ENCODE data around the gene CA5A. TPM values are rescaled to one million over a fixed set of nuclear protein-coding genes. Genes with fewer than 3 reads are reported as not detected.

CA5A gene
- total RNA-seq, 3 donors from 2014 or later (not counting 1 experiment from before 2014, with no cell fraction given), result not detected

DNA sequence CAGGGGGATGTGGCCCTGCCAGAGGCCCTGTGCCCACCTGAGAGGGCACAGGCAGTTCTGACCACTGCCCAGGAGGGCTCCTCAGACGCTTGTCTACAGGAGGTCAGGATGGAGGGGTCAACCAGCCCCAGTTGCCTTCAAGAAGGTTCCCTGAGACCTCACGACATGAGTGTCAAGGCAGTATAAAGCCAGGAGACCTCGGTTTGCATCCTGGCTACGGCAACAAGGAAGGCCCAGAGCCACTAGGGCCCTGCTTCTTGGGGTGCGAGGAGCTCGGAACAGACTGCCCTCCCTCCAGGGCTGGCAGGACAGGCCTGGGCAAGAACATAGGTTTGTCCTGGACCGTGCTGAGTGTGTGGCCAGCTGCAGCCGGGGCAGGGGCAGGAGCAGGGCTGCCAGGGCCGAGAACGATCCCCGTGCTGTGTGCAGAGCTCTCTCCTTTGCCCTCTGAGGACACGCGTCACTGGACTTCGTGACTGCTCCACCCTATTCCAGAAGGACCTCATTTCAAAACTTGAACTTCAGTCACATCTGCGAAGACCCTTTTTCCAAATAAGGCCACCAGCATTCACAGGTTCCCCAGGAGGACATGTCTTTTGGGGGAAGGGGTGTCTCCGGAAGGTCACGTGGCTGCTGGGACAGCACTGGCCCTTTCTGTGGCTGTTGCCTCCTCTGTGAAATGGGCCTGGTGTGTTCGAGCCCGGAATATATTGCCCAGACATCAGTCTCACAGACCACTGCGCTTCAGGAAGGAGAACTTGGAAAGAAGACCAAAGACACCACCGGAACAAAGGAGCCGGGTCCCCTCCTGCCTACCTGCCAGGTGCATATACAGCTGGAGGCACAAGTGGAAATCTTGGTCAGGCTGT, 94.8 kb downstream of the CA5A start:
- intact Hi-C loops (cut with micrococcal nuclease), result no loop called here
- Histone ChIP-seq H3K9me3 (ENCODE audit: control insufficient read depth, insufficient read depth, low read length) (no peaks in the 10 kb centered on the region), H3K27ac (ENCODE audit: low read length) (no peak overlapping the region), H3K27me3 (ENCODE audit: control insufficient read depth, insufficient read depth, low read length) (no peaks in the 10 kb centered on the region), H3K4me3 (ENCODE audit: low read length) (no peak overlapping the region), H3K36me3 (ENCODE audit: control insufficient read depth, insufficient read depth, low read length) (peaks cover 5% of the 10 kb centered on the region), H3K4me1 (ENCODE audit: control insufficient read depth, insufficient read depth, low read length) (peaks cover 10% of the 10 kb centered on the region)
- H3K4me3 Mint-ChIP-seq, result no peak overlapping the region
- DNase-seq (no peak), ATAC-seq (no peak)
- no peaks in the 10 kb centered on the region for H3K27me3 Mint-ChIP-seq (ENCODE audit: low read depth in 2 of 2)
- no peaks in the 10 kb centered on the region for H3K9me3 Mint-ChIP-seq
- H3K4me1 Mint-ChIP-seq, result no peaks in the 10 kb centered on the region
- TF ChIP-seq, protein P1, sequence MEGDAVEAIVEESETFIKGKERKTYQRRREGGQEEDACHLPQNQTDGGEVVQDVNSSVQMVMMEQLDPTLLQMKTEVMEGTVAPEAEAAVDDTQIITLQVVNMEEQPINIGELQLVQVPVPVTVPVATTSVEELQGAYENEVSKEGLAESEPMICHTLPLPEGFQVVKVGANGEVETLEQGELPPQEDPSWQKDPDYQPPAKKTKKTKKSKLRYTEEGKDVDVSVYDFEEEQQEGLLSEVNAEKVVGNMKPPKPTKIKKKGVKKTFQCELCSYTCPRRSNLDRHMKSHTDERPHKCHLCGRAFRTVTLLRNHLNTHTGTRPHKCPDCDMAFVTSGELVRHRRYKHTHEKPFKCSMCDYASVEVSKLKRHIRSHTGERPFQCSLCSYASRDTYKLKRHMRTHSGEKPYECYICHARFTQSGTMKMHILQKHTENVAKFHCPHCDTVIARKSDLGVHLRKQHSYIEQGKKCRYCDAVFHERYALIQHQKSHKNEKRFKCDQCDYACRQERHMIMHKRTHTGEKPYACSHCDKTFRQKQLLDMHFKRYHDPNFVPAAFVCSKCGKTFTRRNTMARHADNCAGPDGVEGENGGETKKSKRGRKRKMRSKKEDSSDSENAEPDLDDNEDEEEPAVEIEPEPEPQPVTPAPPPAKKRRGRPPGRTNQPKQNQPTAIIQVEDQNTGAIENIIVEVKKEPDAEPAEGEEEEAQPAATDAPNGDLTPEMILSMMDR (IDR thresholded peaks at IDR 0.05), result no peak
- WGBS (ENCODE audit: insufficient coverage), result 95% methylated on average over 22 of the region's 22 CpGs
- H3K36me3 Mint-ChIP-seq, result no peaks in the 10 kb centered on the region
- no peak overlapping the region for H3K27ac Mint-ChIP-seq

DNA sequence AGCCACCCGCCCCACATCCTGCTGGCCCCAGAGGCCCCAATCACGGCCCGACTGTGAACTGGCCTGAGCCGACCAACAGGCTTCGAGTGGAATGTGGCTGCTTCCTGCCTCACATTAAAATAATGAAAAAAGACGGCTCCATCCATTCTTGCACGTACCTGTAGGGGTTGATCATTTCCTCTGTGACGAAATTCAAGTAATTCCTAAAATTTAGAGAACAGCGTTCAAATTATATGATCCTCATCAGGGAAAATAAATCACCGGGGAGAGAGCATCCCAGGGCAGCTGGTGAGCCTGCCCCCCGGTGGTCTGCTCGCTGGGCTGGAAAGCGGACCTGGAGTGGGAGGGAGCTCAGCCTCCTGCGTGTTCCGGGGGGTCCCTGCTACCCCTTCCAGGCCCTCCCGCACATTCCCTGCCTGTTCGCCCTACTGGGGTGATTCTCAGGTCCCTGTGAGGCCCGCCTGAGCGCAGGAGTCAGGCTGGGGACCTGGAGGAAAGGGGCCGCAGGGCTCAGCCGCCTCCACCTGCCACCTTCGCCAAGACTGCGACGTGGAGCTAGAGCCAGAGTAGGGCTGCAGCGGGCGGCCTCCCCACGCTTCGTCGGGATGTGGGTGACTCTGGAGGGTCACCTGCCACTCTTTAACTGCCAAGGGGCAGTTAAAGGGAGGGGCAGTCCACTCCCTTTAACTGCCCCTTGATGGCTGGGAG, 95.9 kb downstream of the CA5A start:
- 91% methylated on average over 29 of the region's 29 CpGs for WGBS (ENCODE audit: insufficient coverage)
- Mint-ChIP-seq H3K9me3 (no peaks in the 10 kb centered on the region), H3K4me3 (no peak overlapping the region), H3K27ac (no peak overlapping the region), H3K4me1 (no peaks in the 10 kb centered on the region), H3K27me3 (ENCODE audit: low read depth in 2 of 2) (no peaks in the 10 kb centered on the region), H3K36me3 (no peaks in the 10 kb centered on the region)
- Histone ChIP-seq H3K4me3 (ENCODE audit: low read length) (no peak overlapping the region), H3K27ac (ENCODE audit: low read length) (no peak overlapping the region), H3K4me1 (ENCODE audit: control insufficient read depth, insufficient read depth, low read length) (peaks cover 10% of the 10 kb centered on the region), H3K9me3 (ENCODE audit: control insufficient read depth, insufficient read depth, low read length) (no peaks in the 10 kb centered on the region), H3K27me3 (ENCODE audit: control insufficient read depth, insufficient read depth, low read length) (no peaks in the 10 kb centered on the region), H3K36me3 (ENCODE audit: control insufficient read depth, insufficient read depth, low read length) (peaks cover 11% of the 10 kb centered on the region)
- DNase-seq, result no peak
- intact Hi-C loops (cut with micrococcal nuclease), result no loop called here
- TF ChIP-seq, protein P1 (IDR thresholded peaks at IDR 0.05), result no peak
- ATAC-seq, result no peak

DNA sequence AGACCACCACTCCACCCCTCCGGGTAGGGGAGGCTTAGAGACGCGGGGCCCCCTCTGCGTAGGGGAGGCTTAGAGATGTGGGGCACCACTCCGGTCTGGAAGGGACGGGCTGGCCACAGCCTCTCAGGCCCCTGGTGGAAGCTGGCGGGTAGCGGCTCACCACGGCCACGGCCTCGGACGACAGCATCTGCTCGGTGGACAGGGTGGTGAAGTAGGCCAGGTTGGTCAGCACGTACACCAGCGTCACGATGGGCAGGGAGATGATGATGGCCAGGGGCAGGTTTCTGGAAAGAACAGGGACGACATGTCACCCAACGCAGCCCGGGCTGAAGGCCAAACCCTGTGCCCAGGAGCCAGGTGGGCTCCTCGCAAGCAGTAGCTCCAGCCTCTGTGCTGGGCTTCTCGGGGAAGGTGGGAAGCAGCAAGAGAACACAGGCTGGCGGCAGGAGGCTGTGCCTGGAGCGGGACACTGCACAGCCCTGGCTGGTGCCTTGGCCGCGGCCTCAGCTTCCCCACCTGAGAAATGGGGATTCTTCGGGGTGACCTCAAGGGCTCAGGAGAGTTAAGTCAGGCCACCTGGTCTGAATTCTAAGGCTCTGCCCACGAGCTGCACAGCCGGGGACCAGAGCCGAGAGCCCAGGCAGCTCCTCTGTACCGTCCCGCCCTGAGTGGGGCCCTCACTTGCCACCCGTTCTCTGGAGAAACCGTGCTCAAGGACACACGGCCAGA, 96.6 kb downstream of the CA5A start:
- Histone ChIP-seq H3K27me3 (ENCODE audit: control insufficient read depth, insufficient read depth, low read length) (no peaks in the 10 kb centered on the region), H3K36me3 (ENCODE audit: control insufficient read depth, insufficient read depth, low read length) (peaks cover 11% of the 10 kb centered on the region), H3K27ac (ENCODE audit: low read length) (no peak overlapping the region), H3K4me3 (ENCODE audit: low read length) (no peak overlapping the region), H3K4me1 (ENCODE audit: control insufficient read depth, insufficient read depth, low read length) (peaks cover 10% of the 10 kb centered on the region), H3K9me3 (ENCODE audit: control insufficient read depth, insufficient read depth, low read length) (no peaks in the 10 kb centered on the region)
- ATAC-seq, result no peak
- H3K4me3 Mint-ChIP-seq, result no peak overlapping the region
- H3K9me3 Mint-ChIP-seq, result no peaks in the 10 kb centered on the region
- no peak for DNase-seq
- TF ChIP-seq, protein P1 (IDR thresholded peaks at IDR 0.05), result no peak
- no peaks in the 10 kb centered on the region for H3K36me3 Mint-ChIP-seq
- no peaks in the 10 kb centered on the region for H3K4me1 Mint-ChIP-seq
- H3K27me3 Mint-ChIP-seq (ENCODE audit: low read depth in 2 of 2), result no peaks in the 10 kb centered on the region
- H3K27ac Mint-ChIP-seq, result no peak overlapping the region
- WGBS (ENCODE audit: insufficient coverage), result 80% methylated on average over 34 of the region's 34 CpGs
- intact Hi-C loops (cut with micrococcal nuclease), result no loop called here
